Gastroesophageal sphincter (tissue), 3 donors: Measurements from ENCODE around the gene FREM2.

Experiments used
- CTCF ChIP-seq, 4 experiments: fragments of 200-600 bp in 2 of 4; fragments of 450-650 bp in 2 of 4; sonication (generic) in 1 of 4; IDR thresholded peaks; one replicate each; pipeline ENCODE4 v1.5.1; 2017 to 2019; ENCODE audit warnings: antibody characterized with exemption in 4 of 4, mild to moderate bottlenecking in 2 of 4, moderate library complexity in 2 of 4
- POLR2A ChIP-seq, 2 donors: fragments of 450-650 bp; IDR thresholded peaks; one replicate each; pipeline ENCODE4 v1.6.1; 2017; ENCODE audit warnings: antibody characterized with exemption in 2 of 2, mild to moderate bottlenecking in 2 of 2, moderate library complexity in 1 of 2

DNA sequence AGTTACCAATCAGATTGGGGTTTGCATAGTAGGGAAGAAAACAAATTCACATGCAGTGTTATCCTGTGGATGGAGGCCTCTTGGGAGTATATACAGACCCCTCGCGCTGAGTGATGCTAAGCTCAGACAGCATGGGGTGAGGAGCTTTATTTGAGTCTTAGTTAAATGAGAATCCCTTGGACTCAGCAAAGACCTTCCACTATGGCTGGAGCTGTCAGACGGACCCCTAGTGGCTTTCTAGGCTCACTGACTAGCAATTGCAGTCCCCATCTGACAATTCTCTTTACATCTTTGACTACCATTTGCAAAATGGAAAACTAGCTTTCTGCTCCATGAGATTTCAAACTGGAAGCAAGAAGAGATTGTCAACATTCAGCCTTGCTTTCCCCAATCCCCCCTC lies 213.3 kb downstream of the FREM2 start:
- TF ChIP-seq CTCF (IDR thresholded peaks at IDR 0.05) (no peak), POLR2A (IDR thresholded peaks at IDR 0.05) (no peak)
